ENCODE results near the gene NPC2. TPM values are rescaled to one million over a fixed set of nuclear protein-coding genes. Genes with fewer than 3 reads are reported as not detected.
A peak's percentile ranks its signal among the peaks of the same experiment; 100 is the strongest.

The NPC2 gene
- total RNA-seq, 1 experiment from 2014 or later = 195 TPM

GRCh38 chr14:74495356-74495755, 2.3 kb upstream of the NPC2 start:
- no peak for TF ChIP-seq CTCF (conservative IDR thresholded peaks at IDR 0.05; ENCODE audit: low read depth, low read length)
- no peak for TF ChIP-seq EZH2 (IDR thresholded peaks at IDR 0.05; ENCODE audit: low read length, unreplicated experiment)
- no peak for TF ChIP-seq EZH2phosphoT487 (IDR thresholded peaks at IDR 0.05; ENCODE audit: borderline replicate concordance, low read length)
- no peaks in the 10 kb centered on the region for H3F3A ChIP-seq (ENCODE audit: low read length, unreplicated experiment)
- H3K9me3 ChIP-seq (ENCODE audit: low read length) = no peaks in the 10 kb centered on the region
- POLR2A ChIA-PET (ENCODE audit: unreplicated experiment) = no interaction called here
- H3K79me2 ChIP-seq (ENCODE audit: low read length) = peaks cover 49% of the 10 kb centered on the region
- ATAC-seq (no peak), DNase-seq (no peak)
- no peaks in the 10 kb centered on the region for H3K27me3 ChIP-seq (ENCODE audit: low read length)
- BruUV-seq (replicated peaks) = no TSS peak
- H2AFZ ChIP-seq (ENCODE audit: low read length) = no peak overlapping the region
- H3K27ac ChIP-seq (ENCODE audit: low read length) = no peak overlapping the region
- H3K9me2 ChIP-seq (replicated peaks; ENCODE audit: low read length) = no peaks in the 10 kb centered on the region
- no peaks in the 10 kb centered on the region for H3K36me3 ChIP-seq (ENCODE audit: low read depth, low read length)
- CTCF ChIA-PET = no interaction called here
- H3K9ac ChIP-seq (ENCODE audit: low read length) = no peak overlapping the region
- intact Hi-C loops (cut with micrococcal nuclease) = no loop called here
- H3K4me1 ChIP-seq (ENCODE audit: insufficient read depth, low read length) = peaks cover 29% of the 10 kb centered on the region
- H3K4me2 ChIP-seq (ENCODE audit: low read length) = peak overlapping the region; percentile 96
- peak overlapping the region; percentile 93; the same call in 1 of the 2 replicates for H3K4me3 ChIP-seq (ENCODE audit: low read length)
- no peaks in the 10 kb centered on the region for H4K20me1 ChIP-seq (ENCODE audit: low read length)

- DNase-seq = peak; percentile 99
- H3K27ac ChIP-seq (ENCODE audit: low read length) = peak within 1 kb of the TSS; percentile 19; the same call in 1 of the 2 replicates
- peak within 1 kb of the TSS; percentile 98 for H2AFZ ChIP-seq (ENCODE audit: low read length)
- peaks cover 59% of the 10 kb centered on the region for H3K79me2 ChIP-seq (ENCODE audit: low read length)
- H3K4me3 ChIP-seq (ENCODE audit: low read length) = peak within 1 kb of the TSS; percentile 93
- no peaks in the 10 kb centered on the region for H3K9me2 ChIP-seq (replicated peaks; ENCODE audit: low read length)
- H3K4me2 ChIP-seq (ENCODE audit: low read length) = peak within 1 kb of the TSS; percentile 97
- peaks cover 46% of the 10 kb centered on the region for H3K4me1 ChIP-seq (ENCODE audit: insufficient read depth, low read length)
- H4K20me1 ChIP-seq (ENCODE audit: low read length) = no peaks in the 10 kb centered on the region
- peaks cover 4% of the 10 kb centered on the region for H3F3A ChIP-seq (ENCODE audit: low read length, unreplicated experiment)
- intact Hi-C loops (cut with micrococcal nuclease) = loop anchor here (1.0 to 5.0 kb wide), 2 partner anchors 78 to 124 kb away; no protein-coding TSS in a partner anchor
- BruUV-seq (replicated peaks) = no TSS peak
- peak; percentile 89 for ATAC-seq
- no peak for TF ChIP-seq EZH2 (IDR thresholded peaks at IDR 0.05; ENCODE audit: low read length, unreplicated experiment)
- TF ChIP-seq CTCF (conservative IDR thresholded peaks at IDR 0.05; ENCODE audit: low read depth, low read length) = no peak
- TF ChIP-seq EZH2phosphoT487 (IDR thresholded peaks at IDR 0.05; ENCODE audit: borderline replicate concordance, low read length) = no peak
- no peaks in the 10 kb centered on the region for H3K9me3 ChIP-seq (ENCODE audit: low read length)
- CTCF ChIA-PET = interaction anchor here (0.6 to 0.9 kb wide), 4 partner anchors 9 to 177 kb away, joined by 3 to 6 read pairs (median 6); no protein-coding TSS in a partner anchor
- H3K9ac ChIP-seq (ENCODE audit: low read length) = peak within 1 kb of the TSS; percentile 84
- no peaks in the 10 kb centered on the region for H3K36me3 ChIP-seq (ENCODE audit: low read depth, low read length)
- POLR2A ChIA-PET (ENCODE audit: unreplicated experiment) = interaction anchor here (0.5 to 1.0 kb wide), 8 partner anchors 30 to 324 kb away, joined by 3 to 5 read pairs (median 4); no protein-coding TSS in a partner anchor
- no peaks in the 10 kb centered on the region for H3K27me3 ChIP-seq (ENCODE audit: low read length)
These were observed 497 bp upstream of the NPC2 start, which contains the start of gene ISCA2 for GRCh38 chr14:74493343-74494261. Gene ISCA2 (plus strand): TSS chr14:74493765. CDS start chr14:74493775, 10 bp downstream.
